H1 (cell line): ENCODE results near the gene ACP6. TPM values are rescaled to one million over a fixed set of nuclear protein-coding genes. Genes with fewer than 3 reads are reported as not detected.

Experiments
- RNF2 ChIP-seq: fragments of 200-900, 300-1000 bp; sonication (generic); IDR thresholded peaks from 2 replicates; pipeline ENCODE4 v1.7.1; 2016; ENCODE audit warnings: borderline replicate concordance, low read depth, mild to moderate bottlenecking, antibody characterized with exemption, low read length; ENCODE audit not compliant: poor library complexity, severe bottlenecking; ENCODE audit errors: missing control alignments
- polyA plus RNA-seq, 7 experiments: library from polyadenylated mRNA; depleted of rRNA in 3 of 7; stranded (reverse) in 5 of 7; unstranded in 2 of 7; fragments of >200 nt in 5 of 7; fragments of 200-250 nt in 2 of 7; gene quantifications; 1 replicate in 5 of 7; 2 replicates in 1 of 7; 4 replicates in 1 of 7; pipeline versions ENCODE4 v1.2.1 to v1.2.3, GENCODE V29; 2011 to 2013; ENCODE audit warnings: missing spikeins in 2 of 7, mixed read lengths in 2 of 7
- total RNA-seq: library from RNA; stranded (reverse); fragmentation: NEBNext Ultra II Directional; extraction: Animal tissue kit (Norgen Biotek cat#: 25700); gene quantifications from 2 replicates; pipeline ENCODE4 v1.2.1, GENCODE V29; 2021

ACP6 gene
- total and polyA plus RNA-seq, 2 of the 8 experiments (the other 6 are each of a cell fraction or from before 2014, with no cell fraction given) = 11.4 to 17.7 TPM

GRCh38 chr1:147654511-147654910 lies 15.8 kb downstream of the ACP6 start (continued):
- TF ChIP-seq RNF2 = no peak
